GM21576 (cell line): ENCODE data around the gene ZFYVE28.

Source experiments
- ATAC-seq: cut with Tn5 transposase; IDR thresholded peaks from one replicate; pipeline ENCODE4 v1.9.1; 2021; ENCODE audit warnings: mild to moderate bottlenecking, moderate library complexity; ENCODE audit not compliant: unreplicated experiment

ZFYVE28 gene

GRCh38 chr4:2306773-2307410 lies 111.6 kb downstream of the ZFYVE28 start:
- ATAC-seq: no peak

GRCh38 chr4:2305766-2306501 lies 112.5 kb downstream of the ZFYVE28 start:
- ATAC-seq: no peak

GRCh38 chr4:2304877-2305561 lies 113.4 kb downstream of the ZFYVE28 start:
- no peak for ATAC-seq

- no peak for ATAC-seq
Measured at GRCh38 chr4:2304321-2304876, 114.0 kb downstream of the ZFYVE28 start.

GRCh38 chr4:2303686-2304320 lies 114.6 kb downstream of the ZFYVE28 start:
- no peak for ATAC-seq

- ATAC-seq: no peak
Measured at GRCh38 chr4:2303121-2303685, 115.2 kb downstream of the ZFYVE28 start.

GRCh38 chr4:2302387-2303119 lies 115.9 kb downstream of the ZFYVE28 start:
- ATAC-seq: no peak

- ATAC-seq: no peak
Measured at GRCh38 chr4:2301806-2302205, 116.6 kb downstream of the ZFYVE28 start.

GRCh38 chr4:2301225-2301642 lies 117.2 kb downstream of the ZFYVE28 start:
- ATAC-seq: no peak

GRCh38 chr4:2300431-2301224 lies 117.8 kb downstream of the ZFYVE28 start:
- ATAC-seq: no peak

- no peak for ATAC-seq
Measured at GRCh38 chr4:2299794-2300193, 118.7 kb downstream of the ZFYVE28 start.

GRCh38 chr4:2298532-2298991 lies 119.9 kb downstream of the ZFYVE28 start:
- no peak for ATAC-seq

GRCh38 chr4:2297606-2298531 lies 120.6 kb downstream of the ZFYVE28 start:
- no peak for ATAC-seq

GRCh38 chr4:2296631-2297601 lies 121.5 kb downstream of the ZFYVE28 start:
- ATAC-seq: no peak

- ATAC-seq: no peak
Measured at GRCh38 chr4:2295900-2296442, 122.5 kb downstream of the ZFYVE28 start.

GRCh38 chr4:2295500-2295899 lies 122.9 kb downstream of the ZFYVE28 start:
- ATAC-seq: no peak

GRCh38 chr4:2292646-2293108 lies 125.8 kb downstream of the ZFYVE28 start:
- no peak for ATAC-seq
